HG02938 (cell line): ENCODE results near the gene HIP1R.
A peak's percentile ranks its signal among the peaks of the same experiment; 100 is the strongest.
"Not testable (repeated sequence)": the region's sequence is repeated elsewhere in the genome, so short reads cannot be mapped to it uniquely, and the experiment has no call there.

Source experiments
- ATAC-seq: cut with Tn5 transposase; IDR thresholded peaks from one replicate; pipeline ENCODE4 v1.9.1; 2021; ENCODE audit warnings: mild to moderate bottlenecking, moderate library complexity; ENCODE audit not compliant: unreplicated experiment

The HIP1R gene

GRCh38 chr12:122891661-122892525, 56.6 kb downstream of the HIP1R start:
- no peak for ATAC-seq

DNA sequence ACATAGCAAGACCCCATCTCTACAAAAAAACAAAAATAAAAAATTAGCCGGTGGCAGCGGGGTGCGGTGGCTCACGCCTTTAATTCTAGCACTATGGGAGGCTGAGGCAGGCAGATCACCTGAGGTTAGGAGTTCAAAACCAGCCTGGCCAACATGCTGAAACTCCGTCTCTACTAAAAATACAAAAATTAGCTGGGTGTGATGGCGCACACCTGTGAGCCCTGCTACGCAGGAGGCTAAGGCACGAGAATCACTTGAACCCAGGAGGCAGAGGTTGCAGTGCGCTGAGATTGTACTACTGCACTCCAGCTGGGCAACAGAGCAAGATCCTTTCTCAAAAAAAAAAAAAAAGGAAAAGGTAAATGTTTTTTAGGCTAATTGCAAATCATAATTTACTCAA, 57.5 kb downstream of the HIP1R start:
- not testable (repeated sequence) for ATAC-seq

DNA sequence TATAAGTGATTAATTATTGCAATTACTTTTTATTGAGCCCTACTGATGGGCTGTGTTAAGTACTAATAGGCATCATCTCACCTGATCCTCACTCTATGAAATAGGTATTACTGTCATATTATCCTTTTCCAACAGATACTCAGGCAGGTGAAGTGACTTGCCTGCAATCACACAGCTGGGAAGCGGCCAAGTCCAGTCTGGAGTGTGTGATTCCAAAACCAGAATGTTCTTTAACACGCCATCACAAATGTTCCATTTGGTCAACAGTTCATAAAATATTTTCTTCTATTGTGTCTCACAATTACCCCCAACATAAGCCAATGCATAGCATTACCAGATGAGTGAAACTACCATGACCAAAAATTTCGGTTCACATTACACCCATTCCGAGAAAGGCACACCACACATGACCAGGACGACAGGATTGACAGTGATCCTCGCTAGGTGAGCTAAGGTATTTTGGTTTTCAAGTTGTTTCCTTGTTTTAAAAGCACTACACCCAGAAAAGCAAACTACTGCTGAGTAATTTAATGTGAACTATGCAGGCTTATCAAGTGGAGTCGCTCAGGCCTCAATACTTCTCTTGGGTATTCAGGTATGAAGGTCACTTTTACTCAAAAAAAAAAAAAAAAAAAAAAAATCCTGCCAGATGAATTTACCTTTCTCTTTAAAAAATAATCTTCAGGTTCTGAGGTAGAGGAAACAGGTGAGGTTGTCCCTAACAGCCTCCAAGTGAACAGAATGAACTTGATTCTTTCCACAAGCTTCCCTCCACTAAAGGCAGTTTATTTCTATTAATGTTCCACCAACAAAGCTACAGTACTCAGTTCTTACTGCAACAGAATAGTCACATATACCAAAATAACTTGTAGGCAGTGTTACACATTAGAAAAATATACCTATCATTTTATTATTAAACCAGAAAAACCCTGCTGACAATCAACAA, 58.2 kb downstream of the HIP1R start:
- ATAC-seq = no peak

GRCh38 chr12:122894193-122895121, 59.2 kb downstream of the HIP1R start:
- no peak for ATAC-seq

DNA sequence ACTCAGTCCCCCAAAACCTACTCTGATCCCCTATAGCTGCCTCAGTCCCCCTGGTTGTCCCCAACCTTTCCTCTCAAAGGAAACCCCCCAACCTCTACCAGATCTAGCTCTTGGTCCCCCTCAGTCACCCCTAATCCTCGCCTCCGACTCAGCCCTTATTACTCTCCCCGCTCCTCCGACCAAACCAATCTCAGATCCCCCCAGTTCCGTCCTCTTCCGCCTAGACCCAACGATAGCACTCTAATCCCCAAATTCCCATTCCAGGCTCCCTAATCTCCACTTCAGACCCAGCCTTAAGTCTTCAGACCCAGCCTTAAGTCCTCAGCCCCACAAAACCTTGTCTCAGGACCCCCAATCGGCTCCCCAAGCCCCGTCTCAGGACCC, 60.1 kb downstream of the HIP1R start:
- ATAC-seq = no peak

- peak; percentile 47 for ATAC-seq
These were observed 60.7 kb downstream of the HIP1R start, which contains the start of gene VPS37B for GRCh38 chr12:122895704-122896636. TSS of gene VPS37B (minus strand) at chr12:122896124. CDS start at chr12:122896062, 62 bp downstream.

- ATAC-seq = no peak
These were observed 61.4 kb downstream of the HIP1R start for GRCh38 chr12:122896662-122897061.

- no peak for ATAC-seq
These were observed 64.6 kb downstream of the HIP1R start for GRCh38 chr12:122899887-122900286.

DNA sequence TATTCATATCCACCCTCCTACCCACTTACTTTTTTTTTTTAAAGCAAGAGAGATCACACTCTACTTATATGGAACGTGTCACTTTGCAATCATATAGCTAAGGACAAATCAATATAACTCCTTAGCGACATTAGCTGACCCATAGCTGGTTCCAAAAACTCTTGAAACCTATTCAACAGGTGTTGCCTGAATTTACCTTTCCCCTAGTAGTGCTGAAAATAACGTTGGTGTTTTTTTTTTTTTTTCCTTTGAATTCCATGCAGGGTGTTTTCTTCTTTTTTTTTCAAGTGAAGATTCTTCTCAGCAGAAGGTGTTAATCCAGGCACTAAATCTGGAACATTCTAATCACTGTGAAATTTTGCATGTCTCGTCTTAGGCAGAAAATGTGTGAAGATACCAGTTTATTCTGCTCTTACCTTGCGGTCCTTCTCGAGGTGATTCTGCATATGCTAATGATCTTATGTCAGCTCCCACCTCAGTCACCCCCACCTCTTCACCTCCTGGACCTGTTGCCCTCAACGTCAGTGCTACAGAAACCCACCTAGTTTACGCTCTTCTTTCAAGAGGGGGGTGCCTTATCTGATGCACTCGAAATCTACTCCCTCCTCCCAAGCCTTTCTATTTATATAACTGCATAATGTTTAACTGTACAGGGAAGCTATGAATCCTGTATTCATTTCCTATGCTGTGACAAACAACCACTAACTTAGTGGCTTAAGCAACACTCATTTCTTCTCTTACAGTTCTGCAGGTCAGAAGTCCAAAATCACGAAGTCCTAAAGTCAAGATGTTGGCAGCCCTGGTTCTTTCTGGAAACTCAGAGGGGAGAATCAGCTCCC, 67.8 kb downstream of the HIP1R start:
- no peak for ATAC-seq

- no peak for ATAC-seq
These were observed 68.4 kb downstream of the HIP1R start for GRCh38 chr12:122903693-122904034.

GRCh38 chr12:122905258-122905657, 70.0 kb downstream of the HIP1R start:
- ATAC-seq = not testable (repeated sequence)

DNA sequence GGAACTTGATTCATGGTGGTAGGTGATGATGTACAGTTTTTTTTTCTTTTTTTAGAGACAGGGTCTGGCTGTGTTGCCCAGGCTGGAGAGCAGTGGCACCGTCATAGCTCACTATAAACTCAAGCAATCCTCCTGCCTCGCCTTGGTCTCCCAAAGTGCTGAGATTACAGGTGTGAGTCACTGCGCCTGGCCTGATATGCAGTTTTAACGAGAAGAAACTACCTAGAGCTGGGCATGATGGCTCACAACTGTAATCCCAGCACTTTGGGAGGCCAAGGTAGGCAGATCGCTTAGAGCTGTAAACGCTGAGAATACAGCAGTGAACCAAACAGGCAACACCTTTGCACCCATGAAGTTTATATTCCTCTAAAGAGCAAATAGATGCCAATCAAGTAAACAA, 73.7 kb downstream of the HIP1R start:
- no peak for ATAC-seq

- ATAC-seq = no peak
These were observed 74.4 kb downstream of the HIP1R start for GRCh38 chr12:122909442-122910288.
